IMR-90 (cell line): ENCODE measurements around the gene COX6A1.

ENCODE experiments used
- POLR2A ChIP-seq: IDR thresholded peaks from 2 replicates; pipeline ENCODE4 v1.6.1; 2012; ENCODE audit warnings: mild to moderate bottlenecking, low read depth, low read length
- SMC3 ChIP-seq: fragments of 150-350 bp; IDR thresholded peaks from 2 replicates; pipeline ENCODE4 v1.6.1; 2016; ENCODE audit warnings: low read depth, mild to moderate bottlenecking, antibody characterized with exemption, low read length, moderate library complexity
- TF ChIP-seq, protein P1 (sequence below): conservative IDR thresholded peaks from 2 replicates; pipeline ENCODE4 v1.5.1; 2012; ENCODE audit warnings: mild to moderate bottlenecking, low read depth, low read length, improper control_type of control experiment

DNA sequence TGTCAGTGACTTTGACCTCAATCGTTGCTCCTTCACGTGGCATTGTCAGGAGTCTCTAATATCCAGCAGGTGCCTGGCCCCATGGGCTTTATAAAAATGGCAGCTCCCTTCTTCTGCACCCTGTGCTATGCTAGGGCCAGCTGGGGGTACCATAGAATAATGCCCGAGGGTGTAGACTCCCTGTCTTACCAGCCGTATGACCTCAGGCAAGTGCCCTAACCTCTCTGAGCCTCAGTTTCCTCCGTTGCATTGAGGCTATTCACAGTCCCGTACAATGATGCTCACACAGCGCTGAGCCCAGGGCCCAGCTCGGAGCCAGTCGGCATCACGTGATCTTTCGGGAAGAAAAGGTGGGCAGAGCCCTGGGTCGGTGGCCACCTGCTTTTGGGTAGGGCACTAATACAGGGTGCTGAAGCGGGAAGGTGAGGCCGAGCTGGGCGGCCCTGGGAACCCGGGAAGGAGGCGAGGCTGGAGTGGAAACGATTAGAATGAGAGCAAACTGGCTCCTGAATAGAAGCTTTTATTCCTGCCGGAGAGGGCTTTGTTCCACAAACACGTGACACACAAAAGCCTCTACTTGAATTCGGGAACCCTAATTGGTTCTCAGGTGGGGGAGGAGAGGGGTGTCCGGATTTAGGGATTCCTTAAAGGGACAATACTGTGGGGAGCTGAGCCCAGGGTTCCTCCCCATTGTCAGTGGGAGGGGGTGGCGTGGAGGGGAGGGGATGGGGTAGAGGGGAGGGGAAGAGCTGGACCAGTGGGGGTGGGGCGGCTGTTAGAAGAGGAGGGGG is 49.0 kb upstream of the COX6A1 start:
- no peak for TF ChIP-seq POLR2A
- TF ChIP-seq, protein P1, sequence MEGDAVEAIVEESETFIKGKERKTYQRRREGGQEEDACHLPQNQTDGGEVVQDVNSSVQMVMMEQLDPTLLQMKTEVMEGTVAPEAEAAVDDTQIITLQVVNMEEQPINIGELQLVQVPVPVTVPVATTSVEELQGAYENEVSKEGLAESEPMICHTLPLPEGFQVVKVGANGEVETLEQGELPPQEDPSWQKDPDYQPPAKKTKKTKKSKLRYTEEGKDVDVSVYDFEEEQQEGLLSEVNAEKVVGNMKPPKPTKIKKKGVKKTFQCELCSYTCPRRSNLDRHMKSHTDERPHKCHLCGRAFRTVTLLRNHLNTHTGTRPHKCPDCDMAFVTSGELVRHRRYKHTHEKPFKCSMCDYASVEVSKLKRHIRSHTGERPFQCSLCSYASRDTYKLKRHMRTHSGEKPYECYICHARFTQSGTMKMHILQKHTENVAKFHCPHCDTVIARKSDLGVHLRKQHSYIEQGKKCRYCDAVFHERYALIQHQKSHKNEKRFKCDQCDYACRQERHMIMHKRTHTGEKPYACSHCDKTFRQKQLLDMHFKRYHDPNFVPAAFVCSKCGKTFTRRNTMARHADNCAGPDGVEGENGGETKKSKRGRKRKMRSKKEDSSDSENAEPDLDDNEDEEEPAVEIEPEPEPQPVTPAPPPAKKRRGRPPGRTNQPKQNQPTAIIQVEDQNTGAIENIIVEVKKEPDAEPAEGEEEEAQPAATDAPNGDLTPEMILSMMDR: no peak
- no peak for TF ChIP-seq SMC3
